GM21360 (cell line): ENCODE results near the gene FPR1.
"Not testable (repeated sequence)": the region's sequence is repeated elsewhere in the genome, so short reads cannot be mapped to it uniquely, and the experiment has no call there.

ENCODE experiments used
- ATAC-seq: cut with Tn5 transposase; IDR thresholded peaks from one replicate; pipeline ENCODE4 v1.9.1; 2021; ENCODE audit warnings: mild to moderate bottlenecking, moderate library complexity; ENCODE audit not compliant: unreplicated experiment

The FPR1 gene

DNA sequence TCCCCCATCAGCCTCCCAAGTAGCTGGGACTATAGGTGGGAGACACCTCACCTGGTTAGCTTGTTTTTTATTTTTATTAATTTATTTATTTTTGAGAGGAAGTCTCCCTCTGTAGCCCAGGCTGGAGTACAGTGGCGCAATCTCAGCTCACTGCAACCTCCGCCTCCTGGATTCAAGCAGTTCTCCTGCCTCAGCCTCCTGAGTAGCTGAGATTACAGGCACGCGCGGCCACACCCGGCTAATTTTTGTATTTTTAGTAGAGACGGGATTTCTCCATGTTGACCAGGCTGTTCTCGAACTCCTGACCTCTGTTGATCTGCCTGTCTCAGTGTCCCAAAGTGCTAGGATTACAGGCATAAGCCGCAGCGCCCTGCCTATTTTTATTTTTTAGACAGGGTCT lies 13.2 kb downstream of the FPR1 start:
- not testable (repeated sequence) for ATAC-seq

DNA sequence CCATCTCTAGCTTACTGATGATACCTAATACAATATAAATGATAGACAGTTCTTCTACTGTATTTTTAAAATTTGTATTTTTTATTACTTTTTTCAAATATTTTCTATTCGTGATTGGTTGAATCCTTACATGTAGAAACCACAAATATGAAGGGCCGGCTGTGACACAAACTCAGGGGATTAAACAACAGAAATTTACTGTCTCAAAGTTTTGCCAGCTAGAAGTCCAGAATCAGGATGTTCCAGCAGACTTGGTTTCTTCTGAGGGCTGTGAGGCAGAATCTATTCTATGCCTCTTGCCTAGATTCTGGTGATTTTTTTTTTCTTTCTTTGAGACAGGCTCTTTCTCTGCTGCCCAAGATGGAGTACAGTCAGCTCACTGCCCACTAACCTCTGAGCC lies 13.8 kb downstream of the FPR1 start:
- ATAC-seq = no peak

DNA sequence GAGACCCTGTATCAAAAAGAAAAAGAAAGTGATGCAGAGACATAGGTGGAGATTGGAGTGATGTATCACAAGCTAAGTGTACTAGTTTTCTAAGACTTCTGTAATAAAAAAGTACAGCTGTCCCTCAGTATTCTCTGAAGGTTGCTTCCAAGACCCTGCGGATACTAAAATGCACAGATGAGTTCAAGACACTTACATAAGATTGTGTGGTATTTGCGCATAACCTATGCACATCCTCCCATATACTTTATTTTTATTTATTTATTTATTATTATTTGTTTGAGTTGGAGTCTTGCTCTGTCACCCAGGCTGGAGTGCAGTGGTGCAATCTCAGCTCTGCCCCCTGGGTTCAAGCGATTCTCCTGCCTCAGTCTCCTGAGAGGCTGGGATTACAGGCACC lies 14.3 kb downstream of the FPR1 start:
- ATAC-seq = no peak

GRCh38 chr19:51735759-51736449 lies 15.8 kb downstream of the FPR1 start:
- no peak for ATAC-seq

- no peak for ATAC-seq
These were observed 17.7 kb downstream of the FPR1 start for GRCh38 chr19:51733742-51734522.

DNA sequence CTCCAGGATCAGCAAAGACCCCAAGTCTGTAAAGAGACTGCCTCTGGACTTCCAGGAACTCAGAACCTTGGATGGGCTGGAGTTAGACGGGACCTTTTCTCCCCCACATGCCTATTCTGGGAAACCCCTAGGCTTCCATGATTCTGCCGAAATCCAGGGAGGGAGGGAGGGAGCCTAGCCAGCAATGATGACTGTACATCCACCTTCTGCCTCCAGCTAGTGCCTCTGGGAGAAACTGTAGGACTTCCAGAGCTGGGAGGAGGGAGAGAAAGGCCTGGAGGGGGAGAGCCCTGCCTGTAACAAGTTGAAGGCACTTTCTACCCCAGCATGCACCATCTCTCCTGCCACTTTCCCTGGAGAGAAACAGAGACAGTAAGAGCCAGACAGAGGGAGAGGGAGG lies 21.9 kb downstream of the FPR1 start:
- ATAC-seq = no peak

DNA sequence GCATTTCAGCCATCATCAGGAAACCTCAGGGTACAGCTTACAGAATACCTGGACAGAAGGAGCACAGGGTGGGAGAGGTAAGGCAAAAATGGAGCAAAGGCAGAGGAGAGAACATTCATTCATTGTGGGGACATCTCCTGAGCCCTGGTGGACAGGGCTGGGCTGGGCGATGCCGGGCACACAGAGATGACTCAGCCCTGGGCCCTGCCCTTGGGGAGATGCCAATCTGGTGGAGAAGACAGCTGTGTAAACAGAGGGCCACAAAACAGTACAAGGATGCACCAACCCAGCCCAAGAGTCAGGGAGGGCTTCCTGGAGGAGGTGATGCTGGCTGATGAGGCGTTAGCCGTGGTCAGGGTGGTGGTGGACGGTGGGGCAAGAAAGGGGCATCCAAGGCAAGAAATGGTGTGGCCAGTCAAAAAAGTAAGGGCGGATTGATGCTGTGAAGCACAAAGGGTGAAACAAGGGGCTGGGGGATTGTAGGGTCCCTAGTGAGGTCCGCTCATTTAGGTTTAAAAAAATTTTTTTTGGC lies 24.3 kb downstream of the FPR1 start:
- no peak for ATAC-seq

- ATAC-seq = no peak
These were observed 25.6 kb downstream of the FPR1 start for GRCh38 chr19:51726049-51726448.

GRCh38 chr19:51724543-51724942 lies 27.1 kb downstream of the FPR1 start:
- ATAC-seq = no peak

- no peak for ATAC-seq
These were observed 29.2 kb downstream of the FPR1 start for GRCh38 chr19:51722492-51722891.

DNA sequence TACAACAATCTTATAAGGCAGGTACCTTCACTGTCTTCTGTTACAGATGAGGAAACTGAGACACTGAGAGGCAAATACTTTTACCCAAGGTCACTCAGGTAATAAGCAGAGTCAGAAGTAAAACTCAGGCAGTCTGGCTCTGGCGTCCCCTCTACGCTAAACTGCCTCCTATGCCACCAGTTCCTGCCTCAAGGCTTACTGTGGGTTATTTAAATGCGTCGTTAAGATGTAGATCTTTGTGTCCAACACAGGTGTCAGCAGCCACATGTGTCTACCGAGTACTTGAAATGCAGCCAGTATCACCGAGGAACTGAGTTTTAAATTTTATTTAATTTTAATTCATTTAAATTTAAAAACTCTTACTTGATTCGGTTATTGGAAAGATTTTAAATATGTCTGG lies 29.8 kb downstream of the FPR1 start:
- ATAC-seq = no peak

GRCh38 chr19:51719251-51719988 lies 32.3 kb downstream of the FPR1 start:
- no peak for ATAC-seq

DNA sequence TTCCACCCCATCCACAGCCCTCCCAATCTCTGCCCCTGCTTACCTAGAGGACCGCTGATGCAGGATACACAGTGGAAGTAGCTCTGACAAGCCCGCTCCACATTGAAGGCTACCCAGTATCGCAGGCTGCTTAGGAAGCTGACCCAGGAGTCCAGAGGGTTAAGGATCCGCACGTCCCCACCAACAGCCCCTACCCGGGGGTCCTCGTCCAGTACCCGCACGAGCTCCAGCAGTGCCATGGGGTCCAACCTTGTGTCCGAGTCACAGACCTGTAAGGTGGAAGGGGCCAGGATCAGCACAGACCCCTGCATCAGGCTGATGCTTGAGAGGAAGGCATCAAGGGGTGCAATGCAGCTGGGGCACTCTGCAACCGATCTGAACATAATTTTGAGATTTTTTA lies 34.8 kb downstream of the FPR1 start:
- no peak for ATAC-seq

- ATAC-seq = no peak
These were observed 35.8 kb downstream of the FPR1 start for GRCh38 chr19:51715850-51716249.

- no peak for ATAC-seq
These were observed 36.8 kb downstream of the FPR1 start for GRCh38 chr19:51714848-51715247.

DNA sequence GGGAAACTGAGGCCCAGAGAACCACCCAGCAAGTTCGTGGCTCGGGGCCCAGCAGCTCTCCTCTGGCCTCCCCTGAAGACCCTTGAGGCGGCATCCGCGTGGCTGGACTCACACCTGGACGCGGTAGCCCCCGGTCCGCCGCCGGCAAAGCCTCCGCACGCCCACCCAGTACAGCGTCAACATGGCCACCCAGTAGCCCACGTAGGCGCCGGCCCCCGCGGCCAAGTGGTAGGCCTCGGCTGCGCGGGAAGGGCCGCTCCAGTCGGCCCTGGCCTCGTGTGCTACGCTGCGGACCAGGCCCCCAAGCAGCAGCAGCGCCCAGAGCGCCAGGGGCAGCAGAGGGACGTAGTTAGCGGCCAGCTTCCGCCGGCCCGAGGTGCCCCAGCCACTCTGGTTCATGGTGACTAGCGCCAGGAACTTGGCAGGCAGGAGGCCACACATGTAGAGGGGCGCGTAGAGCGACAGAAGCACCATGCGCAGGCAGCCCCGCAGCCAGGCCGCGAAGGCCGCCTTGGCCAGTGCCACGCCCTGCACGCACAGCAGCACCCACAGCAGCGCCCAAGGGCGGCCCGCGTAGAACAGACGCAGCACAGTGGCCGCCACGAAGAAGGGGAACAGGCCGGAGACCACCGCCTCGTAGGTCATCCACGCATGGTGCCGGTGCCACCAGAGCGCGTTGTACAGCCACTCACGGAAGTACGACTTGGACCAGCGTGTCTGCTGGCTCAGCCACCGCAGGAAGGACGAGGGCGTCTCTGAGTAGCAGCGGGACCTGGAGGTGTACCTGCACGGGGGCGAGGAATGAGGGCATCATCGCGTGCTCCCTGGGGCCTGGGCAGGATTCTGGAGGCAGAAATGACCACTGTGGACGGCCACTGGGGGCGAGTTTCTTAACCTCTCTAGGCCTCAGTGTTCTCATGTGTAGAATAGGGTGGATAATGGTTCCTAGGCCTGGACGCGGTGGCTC lies 38.1 kb downstream of the FPR1 start:
- ATAC-seq = no peak

DNA sequence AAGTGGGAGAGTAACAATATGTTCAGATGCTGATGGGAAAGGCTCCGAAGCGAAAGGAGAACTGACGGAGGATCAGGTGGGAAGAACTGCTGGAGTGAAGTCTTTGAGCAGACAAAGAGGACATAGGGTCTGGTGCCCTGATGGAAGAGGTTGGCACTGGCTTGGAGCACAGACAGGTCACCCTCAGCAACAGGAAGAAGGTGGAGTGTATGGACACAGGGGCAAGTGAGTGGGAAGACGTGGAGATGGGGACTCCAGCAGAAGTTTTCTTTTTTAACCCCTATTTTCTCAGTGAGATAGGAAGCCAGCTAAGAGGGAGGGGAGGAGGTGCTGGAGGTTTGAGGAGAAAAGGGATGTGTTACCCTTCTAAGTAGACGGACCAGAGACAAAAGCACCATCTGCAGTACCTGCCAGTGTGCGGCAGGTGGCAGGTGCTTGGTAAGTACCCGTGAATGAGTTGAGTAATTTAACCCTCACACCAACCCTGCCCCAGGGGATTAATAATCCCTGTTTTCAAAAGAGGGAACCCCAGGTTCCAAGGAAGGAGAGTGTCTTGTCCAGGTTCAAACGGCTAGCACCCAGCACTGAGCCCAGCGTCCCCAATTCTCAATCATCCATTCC lies 39.1 kb downstream of the FPR1 start:
- no peak for ATAC-seq

GRCh38 chr19:51711702-51712101 lies 40.0 kb downstream of the FPR1 start:
- no peak for ATAC-seq

DNA sequence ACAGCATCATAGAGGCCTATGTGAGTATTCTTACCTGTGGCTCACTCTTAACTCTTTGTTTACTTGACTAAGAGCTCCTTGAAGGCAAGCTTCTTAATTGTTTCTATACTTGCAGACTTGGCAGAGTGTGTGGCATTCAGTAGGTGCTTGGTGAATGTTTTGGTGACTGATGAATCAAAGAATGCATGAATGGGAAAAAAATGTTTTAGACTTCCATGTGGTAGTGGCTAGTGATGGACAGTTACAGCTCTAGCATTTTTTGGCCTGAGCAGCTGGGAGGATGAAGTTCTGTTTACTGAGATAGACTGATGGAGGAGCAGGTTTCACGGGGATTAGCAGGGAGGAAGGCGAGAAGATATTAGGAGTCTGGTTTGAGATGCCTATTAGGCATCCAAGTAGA lies 41.5 kb downstream of the FPR1 start:
- ATAC-seq = no peak

DNA sequence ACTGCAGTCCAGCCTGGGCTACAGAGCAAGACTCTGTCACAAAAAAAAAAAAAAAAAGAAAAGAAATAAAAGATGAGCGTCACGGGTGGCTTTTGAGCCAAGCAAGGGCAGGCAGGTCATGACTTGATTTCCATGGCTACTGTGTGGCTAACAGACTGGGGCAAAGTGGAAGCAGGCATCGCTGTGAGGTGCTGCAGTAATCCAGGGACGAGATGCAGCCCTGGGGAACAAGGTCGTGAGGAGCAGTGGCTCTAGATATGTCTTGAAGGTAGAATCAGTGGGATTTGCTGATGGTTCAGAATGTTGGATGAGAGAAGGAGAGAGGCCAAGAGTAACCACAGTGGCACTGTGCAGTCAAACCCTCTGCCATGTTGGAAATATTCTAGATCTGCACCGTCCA lies 42.1 kb downstream of the FPR1 start:
- ATAC-seq = no peak
